NCI-H2081 treated with DMSO at 0.1 percent for 48 hours (cell line): Measurements from ENCODE around the gene GNAS.
"Not testable (repeated sequence)": the region's sequence is repeated elsewhere in the genome, so short reads cannot be mapped to it uniquely, and the experiment has no call there.

ENCODE experiments used
- DNase-seq: peaks from one replicate; lab custom pipeline; 2025; lab: John Stamatoyannopoulos, UW

The GNAS gene

DNA sequence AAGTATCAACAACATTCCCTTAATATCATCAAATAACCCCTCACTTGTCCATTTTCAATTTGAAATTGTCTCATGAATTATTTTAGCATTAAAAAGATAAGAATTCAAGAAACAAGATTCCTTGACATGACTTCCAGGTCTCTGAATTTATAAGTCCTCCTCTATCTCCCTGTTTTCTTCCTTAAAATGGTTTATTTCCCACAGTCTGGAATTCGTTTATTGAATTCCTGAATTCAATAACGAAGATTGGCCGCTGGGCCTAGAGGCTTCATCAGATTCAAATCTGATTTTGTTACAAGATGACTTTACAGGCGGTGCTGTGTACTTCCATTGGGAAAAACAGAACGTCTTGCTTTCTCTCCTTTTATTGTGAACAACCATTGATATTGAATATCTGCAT, 79.7 kb downstream of the GNAS start:
- no peak for DNase-seq

DNA sequence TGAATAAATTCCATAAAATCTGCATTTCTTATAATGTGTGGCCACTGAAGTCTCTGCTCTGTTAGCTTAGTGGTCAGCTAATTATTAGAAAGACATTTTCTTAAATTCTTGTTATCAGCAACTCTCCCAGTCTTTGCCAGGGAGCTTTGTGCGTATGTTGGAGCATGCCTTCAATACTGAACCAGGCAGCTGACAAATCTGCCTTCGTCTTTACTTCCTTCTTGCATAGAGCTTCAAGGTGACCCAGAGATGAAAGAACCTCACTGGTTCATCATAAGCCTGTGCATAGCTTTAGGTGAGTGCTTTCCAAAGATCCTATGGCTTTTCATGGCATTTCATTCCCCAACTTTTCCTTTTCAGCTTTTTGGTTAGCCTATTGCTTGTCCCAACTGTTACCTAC, 85.6 kb downstream of the GNAS start:
- DNase-seq, result no peak

DNA sequence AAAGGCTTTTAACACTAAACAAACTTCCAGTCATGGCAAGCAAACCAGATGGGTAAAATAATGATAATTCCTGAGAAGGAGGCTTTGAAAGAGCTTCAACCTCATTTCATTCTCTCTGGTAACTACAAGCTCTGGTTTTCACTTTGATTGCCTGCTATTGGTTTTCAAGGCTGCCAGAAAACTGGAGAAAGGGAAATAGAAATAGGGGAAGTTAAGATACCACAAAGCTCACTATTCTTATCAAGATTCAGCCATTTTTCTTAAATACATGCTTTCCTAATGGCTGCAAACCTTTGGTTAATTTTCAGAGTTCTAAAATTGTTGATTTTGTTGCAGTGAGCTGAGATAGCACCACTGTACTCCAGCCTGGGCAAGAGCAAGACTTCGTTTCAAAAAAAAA, 86.0 kb downstream of the GNAS start:
- DNase-seq, result no peak

DNA sequence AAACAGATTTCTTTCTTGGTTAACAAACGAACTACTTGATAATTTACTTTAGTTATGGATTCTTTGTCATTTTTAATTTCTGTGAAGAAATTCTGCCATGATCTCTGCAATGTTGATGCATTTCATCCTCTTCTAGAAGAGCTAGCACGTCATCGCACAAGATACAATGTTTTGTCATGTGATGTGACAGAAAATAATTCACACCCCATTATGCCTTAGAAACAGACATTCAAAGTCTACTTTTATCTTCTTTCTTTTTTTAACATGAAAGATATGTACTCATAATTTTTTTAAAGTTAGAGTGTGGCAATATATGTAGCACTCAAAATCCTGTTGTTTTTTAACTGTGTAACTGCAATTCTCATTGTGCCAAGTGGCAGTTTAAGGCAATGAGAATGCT, 89.0 kb downstream of the GNAS start:
- no peak for DNase-seq

DNA sequence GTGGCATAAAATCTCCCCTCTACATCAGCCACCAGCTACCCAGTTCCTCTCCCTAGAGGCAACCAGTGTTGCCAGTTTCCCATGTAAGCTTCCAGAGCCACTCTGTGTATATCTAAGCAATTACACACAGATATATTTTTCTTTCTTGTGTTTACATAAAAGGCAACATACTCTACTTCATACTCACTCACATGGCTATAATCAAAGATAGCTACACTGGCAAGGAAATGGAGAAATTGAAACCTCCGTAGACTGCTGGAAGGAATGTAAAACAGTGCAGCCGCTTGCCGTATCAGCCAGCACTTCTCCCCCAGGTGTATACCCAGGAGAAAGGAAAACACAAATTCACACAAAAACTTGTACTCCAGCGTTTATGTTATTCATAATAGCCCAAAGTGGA, 90.0 kb downstream of the GNAS start:
- DNase-seq, result no peak

DNA sequence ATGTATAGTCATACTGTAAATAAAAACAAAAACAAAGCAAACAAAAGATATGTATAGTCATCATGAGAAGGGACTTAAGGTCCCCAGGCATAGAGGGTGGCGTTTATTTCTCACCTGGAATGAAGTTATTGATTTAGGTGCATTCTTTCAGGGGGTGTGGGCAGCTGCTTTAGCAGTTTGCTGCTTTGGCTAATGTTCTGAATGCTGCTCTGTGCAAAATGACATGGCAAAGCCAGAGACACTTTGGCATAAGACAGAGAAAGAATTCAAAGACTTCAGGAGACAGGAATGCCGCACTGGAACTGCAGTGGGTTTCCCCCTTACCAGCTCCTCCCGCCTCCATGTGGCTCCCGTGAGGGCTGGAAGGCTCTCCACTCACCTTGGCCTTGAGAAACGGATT, 92.1 kb downstream of the GNAS start:
- no peak for DNase-seq

DNA sequence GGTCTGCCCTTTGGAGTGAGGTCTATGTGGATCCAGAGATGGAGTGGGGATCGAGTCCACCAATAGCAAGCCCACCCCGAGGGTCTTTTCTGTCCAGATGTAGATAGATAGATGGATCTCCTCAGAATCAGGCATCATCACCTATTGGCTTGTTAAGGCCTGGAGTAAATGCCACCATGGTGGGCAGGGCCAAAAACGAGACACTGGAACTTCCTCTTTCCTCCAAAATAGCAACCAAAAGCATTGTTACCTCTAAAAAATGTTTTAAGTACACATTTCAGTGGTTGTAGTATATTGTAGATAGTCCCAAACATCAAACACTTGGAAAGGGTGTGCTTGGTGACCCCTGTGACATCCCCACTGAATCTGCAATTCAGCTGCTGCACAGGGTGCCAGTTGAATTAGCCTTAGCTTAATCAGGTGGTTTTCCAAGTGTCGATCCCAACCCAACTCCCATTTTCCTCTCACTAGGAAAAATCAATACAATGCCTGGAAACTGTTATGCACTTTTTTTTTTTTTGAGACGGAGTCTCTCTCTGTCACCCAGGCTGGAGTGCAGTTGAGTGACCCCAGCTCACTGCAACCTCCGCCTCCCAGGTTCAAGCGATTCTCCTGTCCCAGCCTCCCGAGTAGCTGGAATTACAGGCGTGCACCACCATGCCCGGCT, 93.6 kb downstream of the GNAS start:
- no peak for DNase-seq

DNA sequence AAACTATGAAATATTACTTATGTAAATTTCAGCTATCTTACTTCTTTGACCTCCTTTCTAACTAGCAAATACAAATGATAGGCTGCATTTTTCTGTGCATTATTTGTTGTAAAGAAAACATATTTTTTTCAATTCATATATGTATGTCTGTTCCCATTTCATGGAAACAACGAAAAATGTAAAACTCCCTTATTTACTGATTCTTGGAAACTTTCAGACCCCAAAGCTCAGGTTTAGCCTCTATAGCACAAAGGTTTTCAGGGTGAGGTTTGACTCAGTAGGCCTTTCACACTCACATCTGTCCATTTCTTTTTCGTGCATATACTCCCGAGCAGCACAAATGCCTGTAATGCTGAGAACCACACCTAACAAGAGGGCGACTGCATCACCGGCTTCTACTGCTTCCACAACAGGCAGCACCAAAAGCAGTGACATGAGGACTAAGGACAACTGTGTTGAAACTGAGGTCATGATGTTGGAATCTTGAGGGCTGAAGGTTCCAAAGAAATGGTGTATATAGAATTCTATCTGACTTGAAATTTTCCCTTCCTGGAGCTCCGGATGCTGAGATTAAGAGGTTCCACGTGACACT, 95.4 kb downstream of the GNAS start:
- DNase-seq, result not testable (repeated sequence)

DNA sequence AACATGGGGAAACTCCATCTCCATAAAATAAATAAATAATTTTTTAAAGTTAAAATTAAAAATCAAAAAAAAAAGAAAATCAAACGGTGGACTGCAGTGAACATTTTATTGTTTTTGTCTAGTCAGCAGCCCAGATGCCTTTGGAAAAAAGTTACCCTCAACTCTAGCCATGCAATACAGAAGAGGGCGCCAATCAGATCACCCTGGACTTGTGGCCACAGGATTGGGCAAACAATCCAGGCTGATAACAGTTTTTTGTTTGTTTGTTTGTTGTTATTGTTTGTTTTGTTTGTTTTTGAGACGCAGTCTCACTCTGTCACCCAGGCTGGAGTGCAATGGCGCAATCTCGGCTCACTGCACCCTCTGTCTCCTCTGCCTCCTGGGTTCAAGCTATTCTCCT, 98.1 kb downstream of the GNAS start:
- DNase-seq, result no peak

DNA sequence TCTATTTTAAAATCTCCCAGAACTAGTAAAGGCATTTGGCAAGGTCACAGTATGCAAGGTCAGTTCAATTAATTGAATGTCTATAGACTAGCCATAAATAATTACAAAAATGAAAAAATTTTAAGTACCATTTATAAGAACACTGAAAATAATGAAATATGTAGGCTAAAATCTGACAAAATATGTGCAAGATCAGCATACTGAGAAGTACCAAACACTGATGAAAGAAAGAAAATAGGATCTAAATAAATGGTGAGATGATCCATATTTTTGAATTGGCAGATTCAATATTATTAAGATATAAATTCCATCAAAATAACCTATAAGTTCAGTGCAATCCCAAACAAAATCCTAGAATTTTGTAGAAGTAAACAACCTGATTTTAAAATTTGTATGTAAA, 100.5 kb downstream of the GNAS start:
- DNase-seq, result no peak

DNA sequence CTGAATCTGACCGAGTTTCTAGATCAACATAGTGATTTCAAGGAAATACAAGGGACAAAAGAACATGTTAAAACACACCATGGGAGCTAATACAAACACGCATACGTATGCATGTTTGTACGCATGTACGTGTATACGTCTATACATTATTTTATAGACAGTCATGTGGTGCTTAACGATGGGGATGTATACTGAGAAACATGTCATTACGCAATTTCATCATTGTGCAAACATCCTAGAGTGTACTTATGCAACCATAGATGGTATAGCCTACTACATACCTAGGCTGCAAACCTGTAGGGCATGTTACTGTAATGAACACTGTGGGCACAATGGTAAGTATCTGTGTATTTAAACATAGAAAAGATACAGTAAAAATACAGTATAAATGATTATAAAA, 103.6 kb downstream of the GNAS start:
- no peak for DNase-seq

DNA sequence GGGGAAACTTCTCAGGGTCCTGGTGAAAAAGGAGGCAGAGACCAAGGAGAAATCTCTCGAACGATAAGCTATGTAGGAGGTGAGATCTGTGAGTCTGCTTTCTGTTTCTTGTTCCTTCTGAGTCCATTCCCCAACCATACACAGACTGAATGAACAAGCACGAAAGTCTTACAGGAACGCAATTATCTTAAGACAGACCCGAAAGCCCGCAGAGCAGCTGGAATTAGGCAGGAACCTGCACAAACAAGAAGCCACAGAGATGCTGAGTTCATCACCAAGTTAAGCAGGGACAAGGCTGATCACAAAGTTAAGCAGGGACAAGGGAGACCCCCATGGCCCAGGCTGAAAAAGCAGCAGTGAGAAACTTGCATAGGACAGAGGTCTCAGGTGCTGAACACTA, 107.1 kb downstream of the GNAS start:
- no peak for DNase-seq
